Right atrium auricular region (tissue), 2 donors: ENCODE data around the gene SEMA4B. TPM values are rescaled to one million over a fixed set of nuclear protein-coding genes. Genes with fewer than 3 reads are reported as not detected.

Experiments
- DNase-seq: peaks from one replicate; pipeline ENCODE4 v3.0.0-alpha.2; 2019; ENCODE audit warnings: low spot score
- H3K27ac ChIP-seq, 2 donors: fragments of 200-600 bp; sonication (generic); 1 replicate in 1 of 2; 2 replicates in 1 of 2; pipeline ENCODE4 v1.5.1; 2016 to 2019
- H3K27me3 ChIP-seq, 2 donors: fragments of 200-600 bp; sonication (generic); one replicate each; pipeline versions ENCODE4 v1.5.1 to v1.6.0; 2017 to 2019
- H3K36me3 ChIP-seq: fragments of 200-600 bp; sonication (generic); one replicate; pipeline ENCODE4 v1.5.1; 2016
- H3K4me1 ChIP-seq, 2 donors: fragments of 200-600 bp; sonication (generic); one replicate each; pipeline versions ENCODE4 v1.5.1 to v1.6.0; 2017 to 2019
- H3K4me3 ChIP-seq, 2 donors: fragments of 200-600 bp; sonication (generic); 1 replicate in 1 of 2; 2 replicates in 1 of 2; pipeline ENCODE4 v1.5.1; 2017 to 2019; ENCODE audit warnings: mild to moderate bottlenecking in 1 of 2, moderate library complexity in 1 of 2
- H3K9me3 ChIP-seq, 2 donors: fragments of 200-600 bp; sonication (generic); one replicate each; pipeline ENCODE4 v1.5.1; 2019
- CTCF ChIP-seq, 2 donors: fragments of 200-600 bp; sonication (generic); IDR thresholded peaks; one replicate each; pipeline ENCODE4 v1.5.1; 2019; ENCODE audit warnings: antibody characterized with exemption in 2 of 2
- total RNA-seq, 2 donors: library from RNA; depleted of rRNA; stranded (reverse); fragments of >200 nt; gene quantifications; one replicate each; pipeline ENCODE4 v1.1.0, GENCODE V29; 2016

Gene SEMA4B
- total RNA-seq, 2 donors from 2014 or later, result 22.1 to 31.6 TPM

- Histone ChIP-seq H3K4me3 (no peak overlapping the region), H3K9me3 (no peaks in the 10 kb centered on the region), H3K27ac (peak overlapping the region; percentile 38 to 54), H3K4me1 (peaks cover 0 to 7% of the 10 kb centered on the region in 2 donors), H3K36me3 (no peaks in the 10 kb centered on the region), H3K27me3 (no peaks in the 10 kb centered on the region)
- TF ChIP-seq CTCF (IDR thresholded peaks at IDR 0.05), result no peak
- no peak for DNase-seq
Measured at GRCh38 chr15:90165157-90165556, 36.0 kb upstream of the SEMA4B start.

- TF ChIP-seq CTCF (IDR thresholded peaks at IDR 0.05), result no peak
- Histone ChIP-seq H3K27ac (peak overlapping the region; percentile 38 to 54), H3K36me3 (no peaks in the 10 kb centered on the region), H3K4me1 (peaks cover 0 to 7% of the 10 kb centered on the region in 2 donors), H3K4me3 (no peak overlapping the region), H3K9me3 (no peaks in the 10 kb centered on the region), H3K27me3 (no peaks in the 10 kb centered on the region)
- DNase-seq, result peak; percentile 82
Measured at GRCh38 chr15:90165659-90166489, 35.3 kb upstream of the SEMA4B start.

GRCh38 chr15:90167121-90167520 is 34.0 kb upstream of the SEMA4B start:
- peaks cover 0 to 7% of the 10 kb centered on the region in 2 donors for H3K4me1 ChIP-seq
- H3K9me3 ChIP-seq, result no peaks in the 10 kb centered on the region
- no peak overlapping the region for H3K4me3 ChIP-seq
- H3K36me3 ChIP-seq, result no peaks in the 10 kb centered on the region
- no peak for DNase-seq
- no peaks in the 10 kb centered on the region for H3K27me3 ChIP-seq
- no peak for TF ChIP-seq CTCF (IDR thresholded peaks at IDR 0.05)
- no peak overlapping the region for H3K27ac ChIP-seq

- Histone ChIP-seq H3K36me3 (no peaks in the 10 kb centered on the region), H3K9me3 (no peaks in the 10 kb centered on the region), H3K27ac (no peak overlapping the region), H3K4me1 (peaks cover 0 to 28% of the 10 kb centered on the region in 2 donors), H3K4me3 (no peak overlapping the region), H3K27me3 (no peaks in the 10 kb centered on the region)
- no peak for DNase-seq
- TF ChIP-seq CTCF (IDR thresholded peaks at IDR 0.05), result no peak
Measured at GRCh38 chr15:90171623-90172022, 29.5 kb upstream of the SEMA4B start.

GRCh38 chr15:90173372-90173771 is 27.8 kb upstream of the SEMA4B start:
- H3K36me3 ChIP-seq, result no peaks in the 10 kb centered on the region
- no peak for TF ChIP-seq CTCF (IDR thresholded peaks at IDR 0.05)
- no peaks in the 10 kb centered on the region for H3K9me3 ChIP-seq
- H3K4me1 ChIP-seq, result peaks cover 0 to 28% of the 10 kb centered on the region in 2 donors
- no peaks in the 10 kb centered on the region for H3K27me3 ChIP-seq
- peak overlapping the region; percentile 39 to 98 for H3K27ac ChIP-seq
- DNase-seq, result no peak
- H3K4me3 ChIP-seq, result no peak overlapping the region
